Nucleus accumbens (tissue), 56 donors: ENCODE results near the gene FLT3.
"Not testable (repeated sequence)": the region's sequence is repeated elsewhere in the genome, so short reads cannot be mapped to it uniquely, and the experiment has no call there.

Experiments
- DNase-seq, 56 donors: peaks; one replicate each; lab custom pipeline; 2025; lab: John Stamatoyannopoulos, UW

Gene FLT3

DNA sequence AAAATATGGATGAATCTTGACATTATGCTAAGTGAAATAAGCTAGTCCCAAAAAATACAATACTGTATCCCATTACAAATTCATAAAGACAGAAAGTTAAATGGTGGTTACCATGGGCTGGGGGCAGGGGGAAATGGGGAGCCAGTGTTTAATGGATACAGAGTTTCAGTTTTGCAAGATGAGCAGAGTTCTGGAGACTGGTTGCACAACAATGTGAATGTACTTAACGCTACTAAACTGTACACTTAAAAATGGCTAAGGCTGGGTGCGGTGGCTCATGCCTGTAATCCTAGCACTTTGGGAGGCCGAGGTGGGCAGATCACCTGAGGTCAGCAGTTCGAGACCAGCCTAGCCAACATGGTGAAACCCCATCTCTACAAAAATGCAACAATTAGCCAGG is 1.5 kb upstream of the FLT3 start:
- DNase-seq: not testable (repeated sequence)

DNA sequence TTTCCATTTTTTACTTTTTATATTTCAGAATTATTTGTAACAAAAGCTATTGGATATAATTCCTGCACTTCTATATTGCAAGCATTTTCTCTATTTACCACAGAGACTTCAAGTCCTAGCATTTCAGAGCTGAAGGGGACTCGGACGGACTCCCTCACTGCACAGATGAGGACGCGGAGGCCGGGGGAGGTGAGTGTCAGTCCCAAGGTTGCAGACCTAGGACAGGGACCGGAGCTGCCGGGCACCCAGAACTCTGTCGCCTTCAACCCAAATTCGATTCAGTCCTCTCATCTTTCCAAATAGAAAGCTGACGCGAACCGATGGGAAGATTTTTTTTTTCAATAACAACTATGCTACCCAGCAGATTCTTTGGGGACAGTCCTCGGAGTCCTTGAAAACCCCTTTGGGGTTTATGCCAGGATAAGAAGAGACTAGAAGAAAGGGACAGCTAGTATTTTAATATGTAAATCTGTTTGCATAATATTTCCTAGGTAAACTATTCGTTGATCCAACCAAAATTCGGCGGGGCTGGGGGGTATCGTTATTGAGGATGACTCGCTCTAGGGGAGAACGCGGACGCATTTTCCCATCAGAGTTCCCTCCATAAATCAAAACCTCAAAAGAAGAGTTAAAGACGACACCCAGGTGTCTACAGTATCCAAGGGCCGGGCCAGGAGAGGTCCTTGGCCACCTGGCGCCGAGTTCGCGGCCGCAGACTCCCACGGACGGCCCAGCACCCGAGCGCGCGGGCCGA is 803 bp downstream of the FLT3 start:
- no peak for DNase-seq

DNA sequence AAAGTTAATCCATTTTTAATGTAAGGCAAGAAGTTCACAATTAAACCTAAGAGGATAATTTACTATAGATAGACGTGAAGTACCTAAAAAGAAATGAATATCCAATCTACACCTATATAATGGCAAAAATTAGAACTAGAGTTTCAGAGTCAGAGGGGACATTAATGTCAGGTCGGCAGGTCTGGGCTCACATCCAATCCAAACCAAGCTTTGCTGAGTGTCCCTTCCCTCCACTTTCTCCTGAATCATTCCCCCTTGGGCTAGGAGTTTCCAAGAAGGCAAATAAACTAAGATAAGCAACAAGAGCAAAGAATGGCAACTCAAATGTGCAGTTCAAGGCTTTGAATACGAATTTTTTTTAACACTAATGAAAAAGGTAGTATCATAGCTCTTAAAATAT is 2.9 kb downstream of the FLT3 start:
- no peak for DNase-seq

DNA sequence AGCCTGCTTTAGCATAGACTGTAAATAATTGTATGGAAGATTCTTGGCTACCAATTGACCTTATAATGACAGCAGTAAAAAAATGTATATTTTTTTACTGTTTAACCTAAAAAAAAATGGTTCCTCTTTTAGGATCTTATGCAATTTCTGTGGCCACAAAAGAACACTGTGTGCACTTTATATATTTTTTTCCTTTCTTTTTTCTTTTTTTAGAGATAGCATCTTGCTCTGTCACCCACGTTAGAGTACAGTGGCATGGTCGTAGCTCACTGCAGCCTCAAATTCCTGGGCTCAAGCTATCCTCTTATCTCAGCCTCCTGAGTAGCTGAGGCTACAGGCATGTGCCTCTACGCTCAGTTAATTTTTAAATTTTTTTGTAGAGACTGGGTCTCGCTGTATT is 6.1 kb downstream of the FLT3 start:
- no peak for DNase-seq

DNA sequence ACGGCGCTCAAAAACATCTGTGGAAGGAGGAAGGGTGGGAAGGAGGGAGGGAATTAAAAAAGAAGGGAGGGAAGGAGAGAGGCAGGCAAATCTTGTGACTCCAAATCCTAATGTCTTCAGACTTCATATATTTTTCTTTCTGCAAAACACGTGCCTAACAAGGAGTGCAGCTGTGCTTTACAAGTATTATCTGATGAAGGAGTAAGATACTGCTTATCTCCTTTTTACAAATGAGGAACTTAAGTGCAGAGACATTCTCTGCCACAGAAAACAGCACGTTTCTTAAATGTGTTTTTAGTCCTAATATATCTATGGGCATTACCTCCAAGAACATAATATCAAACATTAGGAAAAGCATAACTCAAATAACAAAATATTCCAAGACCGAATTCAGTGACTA is 6.5 kb downstream of the FLT3 start:
- DNase-seq: no peak

DNA sequence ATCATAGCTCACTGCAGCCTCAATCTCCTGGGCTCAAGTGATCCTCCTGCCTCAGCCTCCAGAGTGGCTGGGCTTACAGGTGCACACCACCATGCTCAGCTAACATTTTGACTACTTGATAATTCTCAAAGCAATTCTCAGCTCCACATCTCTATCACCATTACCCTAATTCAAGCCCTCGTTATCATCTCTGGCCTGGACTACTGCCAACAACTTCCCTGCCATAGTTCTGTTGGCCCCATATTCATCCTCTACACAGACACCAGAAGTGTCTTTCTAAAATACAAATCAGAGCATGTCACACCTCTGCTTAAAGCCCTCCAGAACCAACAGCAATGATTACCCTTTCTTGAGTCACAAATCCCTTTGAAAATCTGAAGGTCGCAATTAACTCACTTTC is 7.9 kb downstream of the FLT3 start:
- DNase-seq: no peak

DNA sequence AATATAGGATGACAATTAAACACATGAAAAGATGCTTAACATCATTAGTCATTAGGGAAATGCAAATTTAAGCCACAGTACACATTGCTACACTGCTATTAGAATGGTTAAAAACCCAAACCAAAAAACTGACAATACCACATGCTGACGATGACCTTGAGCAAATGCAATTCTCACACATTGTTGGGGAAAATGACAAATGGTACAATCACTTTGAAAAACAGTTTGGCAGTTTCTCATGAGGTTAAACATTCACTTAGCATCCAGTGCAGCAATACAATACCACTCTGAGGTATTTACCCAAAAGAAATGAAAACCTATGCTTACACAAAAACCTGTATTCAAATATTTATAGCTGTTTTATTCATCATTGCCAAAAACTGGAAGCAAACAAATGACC is 11.3 kb downstream of the FLT3 start:
- DNase-seq: no peak

DNA sequence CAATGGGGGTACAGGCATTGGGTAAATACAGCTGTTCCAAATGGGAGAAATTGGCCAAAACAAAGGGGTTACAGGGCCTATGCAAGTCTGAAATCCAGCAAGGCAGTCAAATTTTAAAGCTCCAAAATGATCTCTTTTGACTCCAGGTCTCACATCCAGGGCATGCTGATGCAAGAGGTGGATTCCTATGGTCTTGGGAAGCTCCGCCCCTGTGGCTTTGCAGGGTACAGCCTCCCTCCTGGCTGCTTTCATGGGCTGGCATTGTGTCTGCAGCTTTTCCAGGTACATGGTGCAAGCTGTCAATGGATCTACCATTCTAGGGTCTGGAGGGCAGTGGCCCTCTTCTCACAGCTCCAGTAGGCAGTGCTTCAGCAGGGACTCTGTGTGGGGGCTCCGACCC is 22.6 kb downstream of the FLT3 start:
- not testable (repeated sequence) for DNase-seq

DNA sequence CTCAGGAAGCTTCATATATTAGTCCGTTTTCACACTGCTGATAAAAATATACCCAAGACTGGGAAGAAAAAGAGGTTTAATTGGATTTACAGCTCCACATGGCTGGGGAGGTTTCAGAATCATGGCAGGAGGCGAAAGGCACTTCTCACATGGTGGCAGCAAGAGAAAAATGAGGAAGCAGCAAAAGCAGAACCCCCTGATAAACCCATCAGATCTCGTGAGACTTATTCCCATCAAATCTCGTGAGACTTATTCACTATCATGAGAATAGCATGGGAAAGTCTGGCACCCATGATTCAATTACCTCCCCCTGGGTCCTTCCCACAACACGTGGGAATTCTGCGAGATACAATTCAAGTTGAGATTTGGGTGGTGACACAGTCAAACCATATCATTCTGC is 23.1 kb downstream of the FLT3 start:
- no peak for DNase-seq

DNA sequence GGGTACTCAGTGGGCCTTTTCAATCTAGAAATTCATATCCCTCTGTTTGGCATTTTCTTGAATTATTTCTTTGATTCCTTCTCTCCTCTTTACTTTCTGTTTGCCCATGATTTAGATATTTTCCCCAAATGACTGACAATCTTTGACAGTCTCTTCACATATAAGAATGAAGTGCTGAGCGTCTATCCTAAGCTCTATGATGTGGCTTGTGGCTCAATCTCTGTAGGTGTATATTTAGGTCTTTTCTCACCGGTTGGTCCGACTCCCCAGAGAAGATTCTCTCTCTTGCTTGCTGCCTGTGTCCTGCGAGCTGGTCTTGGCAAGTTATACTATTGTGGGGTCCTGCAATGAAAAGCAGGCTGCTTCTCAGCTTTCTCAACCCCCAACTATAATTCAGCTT is 29.0 kb downstream of the FLT3 start:
- DNase-seq: no peak

DNA sequence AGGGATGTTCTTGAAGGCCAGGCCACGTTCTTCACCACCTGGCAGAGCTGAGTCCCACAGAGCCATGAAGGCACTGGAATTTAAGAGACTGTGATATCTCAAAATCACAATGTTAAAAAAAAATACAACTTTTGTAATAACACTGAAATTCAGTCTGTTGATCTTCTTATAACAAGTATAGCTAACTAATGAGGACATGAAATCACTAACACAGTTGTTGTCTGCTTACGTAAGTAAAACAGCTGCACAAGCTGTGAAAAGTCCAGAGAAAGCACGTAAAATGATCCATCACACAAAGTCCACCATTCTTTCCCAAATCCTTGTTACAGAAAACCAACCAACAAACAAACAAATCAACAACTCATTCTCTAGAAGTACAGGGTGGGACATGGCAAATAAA is 32.9 kb downstream of the FLT3 start:
- no peak for DNase-seq

DNA sequence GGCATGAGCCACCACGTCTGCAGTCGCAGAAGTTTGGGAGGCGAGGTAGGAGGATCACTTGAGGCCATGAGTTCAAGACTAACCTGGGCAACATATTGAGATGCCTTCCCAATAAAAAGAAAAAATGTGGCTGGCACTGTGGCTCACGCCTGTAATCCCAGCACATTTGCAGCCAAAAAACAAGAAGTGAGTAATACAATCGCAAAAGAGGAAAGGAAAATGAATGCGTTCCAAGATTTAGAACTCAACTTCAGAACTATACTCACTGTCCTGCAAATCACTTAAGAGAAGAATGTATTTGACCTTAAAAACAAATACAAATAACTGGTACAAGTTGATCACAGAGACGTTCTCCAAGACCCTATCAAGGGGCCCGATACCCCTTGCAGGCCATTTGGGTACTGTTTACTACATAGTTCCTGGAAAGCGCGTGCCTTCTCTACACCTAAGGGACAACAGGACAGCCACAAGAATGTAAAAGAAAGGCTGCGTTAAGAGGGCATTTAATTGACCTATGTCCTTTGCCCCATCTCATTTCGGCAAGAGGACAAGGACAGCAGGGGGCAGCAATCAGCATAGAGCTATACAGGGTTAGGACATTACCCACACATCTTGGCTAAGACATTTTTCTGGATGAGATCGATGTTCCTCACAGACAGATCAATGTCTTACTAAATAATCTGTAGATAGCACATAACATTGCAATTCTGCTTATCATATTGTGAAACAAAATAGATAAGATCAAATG is 41.3 kb downstream of the FLT3 start:
- DNase-seq: peak in 3 of 56 donors; percentile 1 to 9 (median 8)

DNA sequence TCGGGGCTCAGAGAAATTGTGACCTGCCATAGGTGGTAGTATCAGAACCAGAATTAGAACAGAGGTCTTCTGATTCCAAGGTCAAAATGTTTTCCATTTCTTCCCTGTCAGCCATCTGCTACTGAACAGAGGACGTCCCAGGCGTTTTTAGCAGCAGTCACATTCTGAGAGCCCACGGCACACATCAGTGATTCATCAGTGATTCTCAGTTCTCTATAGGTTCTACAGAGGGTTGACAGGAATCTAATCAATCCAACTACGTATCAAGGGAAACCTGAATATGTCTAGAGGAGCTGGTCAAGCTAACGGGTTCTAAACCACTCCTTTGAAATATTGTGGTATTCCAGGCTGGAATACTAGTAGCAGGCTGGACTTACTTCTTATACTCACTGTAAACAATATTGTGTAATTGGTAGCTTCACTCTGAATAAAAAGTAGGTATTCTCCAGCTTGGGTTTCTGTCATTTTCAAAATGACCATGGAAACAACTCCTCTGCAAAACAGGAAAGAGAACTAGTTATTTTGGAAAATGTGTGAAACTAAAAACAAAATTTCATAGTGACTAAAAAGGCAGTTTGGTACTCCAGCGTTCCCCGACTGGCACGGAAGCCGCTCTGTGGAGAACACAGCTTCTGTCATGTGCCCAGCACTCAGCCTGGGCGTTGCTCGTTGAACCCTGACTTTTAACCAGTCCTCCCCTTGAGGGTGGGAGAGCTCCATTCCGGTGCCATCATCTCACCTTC is 43.2 kb downstream of the FLT3 start:
- no peak for DNase-seq

DNA sequence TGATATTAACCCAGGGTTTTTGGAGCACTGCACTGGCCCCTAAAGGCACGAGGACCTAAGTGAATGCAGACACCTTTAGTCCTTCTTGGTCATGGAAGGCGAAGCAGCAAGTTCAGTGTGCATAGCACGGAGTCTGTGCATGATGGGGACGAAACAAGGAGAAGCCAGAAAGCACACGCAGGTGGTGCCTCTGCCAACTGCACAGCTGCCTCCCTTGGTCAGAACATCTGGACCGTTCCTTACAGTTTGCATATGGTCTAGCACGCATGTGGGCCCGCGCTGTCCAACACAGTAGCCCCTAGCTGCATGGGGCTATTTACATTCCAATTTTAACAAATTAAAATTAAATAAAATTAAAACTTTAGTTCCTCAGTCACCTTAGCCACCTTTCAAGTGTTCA is 44.0 kb downstream of the FLT3 start:
- no peak for DNase-seq

DNA sequence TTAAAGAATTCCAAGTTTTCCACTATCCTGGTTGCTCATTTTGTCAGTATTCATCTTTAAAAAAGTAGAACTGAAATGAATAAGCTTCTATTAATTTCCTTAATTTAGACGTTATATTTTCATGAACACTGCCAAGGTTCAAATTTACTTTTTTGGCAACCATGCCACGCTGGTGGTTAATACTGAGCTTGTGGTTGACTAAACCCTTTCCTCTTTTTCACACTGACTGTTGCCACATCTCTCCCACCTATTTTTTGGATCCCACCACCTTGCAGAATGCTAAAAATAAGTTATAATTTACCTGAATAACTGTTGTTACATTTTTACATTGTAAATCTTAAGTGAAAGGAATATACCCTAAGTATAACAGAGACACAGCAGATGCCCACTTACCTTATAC is 45.0 kb downstream of the FLT3 start:
- DNase-seq: no peak

DNA sequence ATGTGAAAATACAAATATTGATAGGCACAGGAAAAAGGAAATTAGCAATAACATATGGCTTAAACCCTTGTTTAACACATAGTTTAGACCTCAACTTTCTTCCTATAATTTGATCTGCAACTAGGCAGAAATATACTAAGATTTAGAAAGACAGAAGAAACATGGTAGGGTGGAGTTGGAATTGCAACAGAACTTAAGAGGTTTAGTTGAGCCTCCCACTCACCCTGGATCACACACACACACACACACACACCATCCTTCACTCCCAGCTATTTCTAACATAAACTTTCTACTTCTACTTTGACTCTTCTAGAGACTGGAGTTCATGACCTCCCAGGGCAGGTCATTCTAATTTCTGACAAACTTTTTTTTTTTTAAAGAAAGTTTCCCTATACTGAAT is 47.4 kb downstream of the FLT3 start:
- no peak for DNase-seq

DNA sequence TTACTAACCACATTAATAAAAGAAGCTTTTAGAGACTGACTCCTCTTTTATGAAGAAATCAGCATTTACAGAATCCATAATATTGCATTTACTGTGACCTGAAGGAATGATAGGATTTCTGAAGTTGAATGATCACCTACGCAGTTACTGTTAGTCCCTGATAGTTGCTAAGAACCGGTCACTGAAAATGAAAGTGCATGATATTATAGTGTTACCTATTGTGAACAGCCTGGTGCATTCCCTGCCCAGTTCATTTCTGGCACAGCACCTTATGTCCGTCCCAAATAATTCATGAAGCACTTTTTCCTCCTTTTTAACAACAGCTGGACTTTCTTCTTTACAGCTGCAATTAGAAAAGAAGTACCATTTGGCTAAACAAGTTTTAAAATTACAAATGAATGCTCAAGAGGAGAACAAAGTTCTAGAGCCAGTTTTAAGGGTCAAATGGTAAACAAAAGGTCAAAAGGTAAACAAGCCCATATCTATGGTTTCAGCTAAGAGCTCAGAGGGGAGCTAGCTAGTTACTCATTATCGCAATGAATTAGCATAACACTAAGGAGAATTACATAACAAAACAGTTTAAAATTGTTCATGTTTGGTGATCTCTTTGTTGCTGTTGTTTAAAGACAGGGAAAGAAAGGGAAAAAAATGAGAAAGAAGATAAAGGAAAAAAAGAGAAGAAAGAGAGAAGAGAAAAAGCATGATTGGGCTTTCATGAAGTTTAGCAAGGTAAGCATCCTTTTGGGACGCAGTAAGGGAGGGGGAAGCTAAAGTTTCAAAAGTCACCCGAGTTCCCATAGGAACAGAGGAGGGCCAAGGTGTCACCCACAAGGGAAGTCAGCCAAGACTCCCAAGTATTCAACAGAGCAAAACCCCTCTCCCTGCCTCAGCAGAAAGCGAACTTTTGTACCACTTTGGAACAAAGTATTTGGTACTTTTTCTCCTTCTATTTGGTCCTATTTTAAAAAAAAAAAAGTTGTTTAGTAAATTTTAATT is 50.2 kb downstream of the FLT3 start:
- no peak for DNase-seq

DNA sequence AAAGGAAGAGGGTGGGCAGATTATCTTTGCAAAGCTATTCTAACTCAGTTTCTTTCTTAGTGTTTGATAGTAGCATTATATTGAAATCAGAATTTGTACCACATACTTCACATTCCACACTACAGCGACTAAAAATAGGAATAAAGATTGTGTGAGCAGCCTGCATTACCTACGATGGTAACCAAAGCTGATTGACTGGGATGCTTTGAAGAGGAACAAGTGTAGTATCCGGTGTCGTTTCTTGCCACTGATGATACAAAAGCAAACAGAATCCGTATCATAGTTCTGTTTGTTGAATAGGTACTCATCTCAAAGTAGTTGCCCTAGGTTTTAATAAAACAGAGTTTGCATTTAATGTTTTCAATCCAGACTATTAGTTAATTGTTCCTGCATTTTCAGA is 51.2 kb downstream of the FLT3 start:
- no peak for DNase-seq

DNA sequence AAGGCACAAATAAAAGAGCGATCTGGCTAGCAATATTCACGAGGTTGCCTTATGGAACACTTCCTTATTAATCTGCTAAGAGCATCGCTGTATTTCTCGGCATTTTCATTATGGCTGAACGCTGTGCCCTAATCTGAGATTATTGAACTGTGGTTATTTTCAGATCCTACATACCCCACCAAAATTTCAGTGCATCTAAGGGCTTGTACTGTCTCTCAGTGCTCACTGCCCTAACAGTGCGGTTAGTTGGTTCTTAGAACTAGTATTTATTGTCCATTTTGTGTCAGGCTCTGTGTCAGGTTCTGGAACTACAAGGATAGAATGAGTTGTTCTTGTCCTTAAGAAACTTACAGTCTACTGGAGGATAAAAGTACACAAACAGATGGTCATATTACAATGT is 51.6 kb downstream of the FLT3 start:
- DNase-seq: no peak

DNA sequence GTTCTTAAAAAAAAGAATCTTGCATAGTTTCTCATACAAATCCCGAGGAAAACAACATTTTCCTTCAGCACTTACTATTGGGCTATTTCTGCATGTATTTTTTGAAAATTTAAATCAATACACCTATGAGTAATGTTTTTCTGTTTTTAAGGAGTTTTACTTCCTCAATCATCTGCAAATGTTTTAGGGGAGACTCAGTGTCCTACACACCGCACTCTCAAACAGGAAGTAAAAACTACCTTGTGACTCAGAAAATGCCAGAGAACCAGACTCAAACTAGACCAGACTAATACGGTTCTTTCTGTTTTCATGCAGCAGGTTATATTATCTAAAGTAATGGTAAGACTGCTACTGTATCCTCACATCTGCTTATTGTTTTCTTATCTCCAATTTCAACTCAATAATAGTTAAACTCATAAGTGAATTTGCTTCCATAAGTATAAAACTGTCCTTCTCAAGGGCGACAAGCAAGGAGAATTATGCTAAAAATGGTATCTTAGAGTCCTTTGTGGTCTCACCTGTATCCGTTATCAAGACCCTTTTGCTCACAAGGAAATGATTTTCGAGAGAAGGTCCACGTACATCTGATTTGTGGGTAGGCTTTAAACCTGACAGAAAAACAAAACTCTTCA is 52.5 kb downstream of the FLT3 start:
- no peak for DNase-seq
